Measurements from ENCODE around the gene ODAD3. TPM values are rescaled to one million over a fixed set of nuclear protein-coding genes. Genes with fewer than 3 reads are reported as not detected.
"Not testable (repeated sequence)": the region's sequence is repeated elsewhere in the genome, so short reads cannot be mapped to it uniquely, and the experiment has no call there.

The ODAD3 gene
- total RNA-seq, 1 experiment from 2014 or later = 0.39 TPM

GRCh38 chr19:11475861-11476260 lies 40.9 kb upstream of the ODAD3 start:
- H3F3A ChIP-seq (ENCODE audit: insufficient read depth, low read depth) = peaks cover 18% of the 10 kb centered on the region
- no peaks in the 10 kb centered on the region for H4K20me1 ChIP-seq (ENCODE audit: insufficient read depth)
- TF ChIP-seq EZH2 (IDR thresholded peaks at IDR 0.05; ENCODE audit: low read depth) (no peak), CTCF (conservative IDR thresholded peaks at IDR 0.05) (no peak)
- no peak overlapping the region for H3K4me2 ChIP-seq
- no peaks in the 10 kb centered on the region for H3K9me3 ChIP-seq (ENCODE audit: insufficient read depth, low read depth)
- H3K27ac ChIP-seq = no peak overlapping the region
- no TSS peak for BruUV-seq (replicated peaks)
- intact Hi-C loops (cut with micrococcal nuclease; ENCODE audit: unreplicated experiment) = loop anchor here (5.0 kb wide), 1 partner anchor 94 kb away; the partner anchor contains the start of gene EPOR
- no peaks in the 10 kb centered on the region for H3K9me2 ChIP-seq (ENCODE audit: insufficient read depth)
- no peaks in the 10 kb centered on the region for H3K27me3 ChIP-seq (ENCODE audit: insufficient read depth, low read depth)
- no peak overlapping the region for H2AFZ ChIP-seq
- no peaks in the 10 kb centered on the region for H3K36me3 ChIP-seq (ENCODE audit: low read depth)
- no peak overlapping the region for H3K4me3 ChIP-seq
- POLR2A ChIA-PET (ENCODE audit: unreplicated experiment) = no interaction called here
- DNase-seq = no peak
- CTCF ChIA-PET = no interaction called here
- no peaks in the 10 kb centered on the region for H3K4me1 ChIP-seq (replicated peaks; ENCODE audit: insufficient read depth)
- H3K79me2 ChIP-seq (ENCODE audit: low read depth) = no peaks in the 10 kb centered on the region

- H3K79me2 ChIP-seq (ENCODE audit: low read depth); BruUV-seq (replicated peaks); H3K4me2 ChIP-seq; H3K27me3 ChIP-seq (ENCODE audit: insufficient read depth, low read depth); DNase-seq; H3K36me3 ChIP-seq (ENCODE audit: low read depth); H3K9me3 ChIP-seq (ENCODE audit: insufficient read depth, low read depth); H2AFZ ChIP-seq; POLR2A ChIA-PET (ENCODE audit: unreplicated experiment); H3K27ac ChIP-seq; H3K4me1 ChIP-seq (replicated peaks; ENCODE audit: insufficient read depth); CTCF ChIA-PET; H4K20me1 ChIP-seq (ENCODE audit: insufficient read depth); H3K9me2 ChIP-seq (ENCODE audit: insufficient read depth); H3K4me3 ChIP-seq: not testable (repeated sequence)
- intact Hi-C loops (cut with micrococcal nuclease; ENCODE audit: unreplicated experiment) = loop anchor here (5.0 kb wide), 1 partner anchor 93 kb away; the partner anchor contains the start of gene EPOR
- H3F3A ChIP-seq (ENCODE audit: insufficient read depth, low read depth) = peaks cover 18% of the 10 kb centered on the region
These were observed 40.4 kb upstream of the ODAD3 start for GRCh38 chr19:11475343-11475742.

GRCh38 chr19:11473725-11474124 lies 38.8 kb upstream of the ODAD3 start:
- intact Hi-C loops (cut with micrococcal nuclease; ENCODE audit: unreplicated experiment) = no loop called here
- CTCF ChIA-PET = no interaction called here
- Histone ChIP-seq H3F3A (ENCODE audit: insufficient read depth, low read depth) (peaks cover 13% of the 10 kb centered on the region), H4K20me1 (ENCODE audit: insufficient read depth) (no peaks in the 10 kb centered on the region), H3K27me3 (ENCODE audit: insufficient read depth, low read depth) (no peaks in the 10 kb centered on the region), H2AFZ (no peak overlapping the region), H3K9me2 (ENCODE audit: insufficient read depth) (no peaks in the 10 kb centered on the region), H3K9me3 (ENCODE audit: insufficient read depth, low read depth) (no peaks in the 10 kb centered on the region), H3K4me1 (replicated peaks; ENCODE audit: insufficient read depth) (no peaks in the 10 kb centered on the region), H3K36me3 (ENCODE audit: low read depth) (no peaks in the 10 kb centered on the region), H3K4me2 (no peak overlapping the region), H3K79me2 (ENCODE audit: low read depth) (no peaks in the 10 kb centered on the region), H3K27ac (no peak overlapping the region), H3K4me3 (no peak overlapping the region)
- TF ChIP-seq EZH2 (IDR thresholded peaks at IDR 0.05; ENCODE audit: low read depth) (no peak), CTCF (conservative IDR thresholded peaks at IDR 0.05) (no peak)
- DNase-seq = no peak
- no TSS peak for BruUV-seq (replicated peaks)
- POLR2A ChIA-PET (ENCODE audit: unreplicated experiment) = no interaction called here

- H3K27me3 ChIP-seq (ENCODE audit: insufficient read depth, low read depth); H3K9me2 ChIP-seq (ENCODE audit: insufficient read depth); H2AFZ ChIP-seq; H3K27ac ChIP-seq; BruUV-seq (replicated peaks); POLR2A ChIA-PET (ENCODE audit: unreplicated experiment); H3K4me1 ChIP-seq (replicated peaks; ENCODE audit: insufficient read depth); H3K4me2 ChIP-seq; H3K36me3 ChIP-seq (ENCODE audit: low read depth); intact Hi-C loops (cut with micrococcal nuclease; ENCODE audit: unreplicated experiment); H4K20me1 ChIP-seq (ENCODE audit: insufficient read depth); H3K79me2 ChIP-seq (ENCODE audit: low read depth); H3K9me3 ChIP-seq (ENCODE audit: insufficient read depth, low read depth); H3K4me3 ChIP-seq; DNase-seq: not testable (repeated sequence)
- CTCF ChIA-PET = interaction anchor here (0.6 kb wide), 1 partner anchor 63 kb away, joined by 3 read pairs; no protein-coding TSS in a partner anchor
- peaks cover 21% of the 10 kb centered on the region; the same call in 1 of the 2 replicates for H3F3A ChIP-seq (ENCODE audit: insufficient read depth, low read depth)
These were observed 33.4 kb upstream of the ODAD3 start for GRCh38 chr19:11468266-11468845.
